Stimulated activated memory B cell treated with anti-CD40 and anti-IgM and Interleukin-4, amounts not matched to agents 10 μg/mL and 1 μg/mL and 100 μg/mL, for 72 hours (primary cell): ENCODE measurements around the gene GUK1.

ENCODE experiments used
- ATAC-seq: fragments of 150-1000 bp; cut with Tn5 transposase; 2 replicates; pipeline ENCODE4 v1.10.0; 2021
- H3K27ac Mint-ChIP-seq: one replicate; pipeline ENCODE4 v1.8.0; 2022; ENCODE audit warnings: mild to moderate bottlenecking, mixed read lengths
- H3K27me3 Mint-ChIP-seq: one replicate; pipeline ENCODE4 v1.8.0; 2022; ENCODE audit warnings: mixed read lengths
- H3K36me3 Mint-ChIP-seq: one replicate; pipeline ENCODE4 v1.8.0; 2022; ENCODE audit warnings: mixed read lengths
- H3K4me1 Mint-ChIP-seq: one replicate; pipeline ENCODE4 v1.8.0; 2022; ENCODE audit warnings: mixed read lengths
- H3K4me3 Mint-ChIP-seq: one replicate; pipeline ENCODE4 v1.8.0; 2022; ENCODE audit warnings: mild to moderate bottlenecking, moderate library complexity, mixed read lengths
- H3K9me3 Mint-ChIP-seq: one replicate; pipeline ENCODE4 v1.8.0; 2022; ENCODE audit warnings: mixed read lengths

GUK1 gene

GRCh38 chr1:228100822-228101613 lies 39.1 kb upstream of the GUK1 start:
- H3K4me3 Mint-ChIP-seq = peak overlapping the region; percentile 86
- H3K4me1 Mint-ChIP-seq = peaks cover 44% of the 10 kb centered on the region

GRCh38 chr1:228101614-228101993 lies 38.5 kb upstream of the GUK1 start:
- peak overlapping the region; percentile 85 for H3K27ac Mint-ChIP-seq
- peaks cover 40% of the 10 kb centered on the region for H3K4me1 Mint-ChIP-seq
- H3K36me3 Mint-ChIP-seq = peaks cover 23% of the 10 kb centered on the region
- H3K4me3 Mint-ChIP-seq = peak overlapping the region; percentile 86
- no peak for ATAC-seq
- H3K9me3 Mint-ChIP-seq = no peaks in the 10 kb centered on the region
- no peaks in the 10 kb centered on the region for H3K27me3 Mint-ChIP-seq

More at GRCh38 chr1:228100822-228101613, 39.1 kb upstream of the GUK1 start:
- H3K9me3 Mint-ChIP-seq = no peaks in the 10 kb centered on the region
- no peak for ATAC-seq
- no peaks in the 10 kb centered on the region for H3K27me3 Mint-ChIP-seq
- peak overlapping the region; percentile 30 for H3K27ac Mint-ChIP-seq
- peaks cover 23% of the 10 kb centered on the region for H3K36me3 Mint-ChIP-seq

DNA sequence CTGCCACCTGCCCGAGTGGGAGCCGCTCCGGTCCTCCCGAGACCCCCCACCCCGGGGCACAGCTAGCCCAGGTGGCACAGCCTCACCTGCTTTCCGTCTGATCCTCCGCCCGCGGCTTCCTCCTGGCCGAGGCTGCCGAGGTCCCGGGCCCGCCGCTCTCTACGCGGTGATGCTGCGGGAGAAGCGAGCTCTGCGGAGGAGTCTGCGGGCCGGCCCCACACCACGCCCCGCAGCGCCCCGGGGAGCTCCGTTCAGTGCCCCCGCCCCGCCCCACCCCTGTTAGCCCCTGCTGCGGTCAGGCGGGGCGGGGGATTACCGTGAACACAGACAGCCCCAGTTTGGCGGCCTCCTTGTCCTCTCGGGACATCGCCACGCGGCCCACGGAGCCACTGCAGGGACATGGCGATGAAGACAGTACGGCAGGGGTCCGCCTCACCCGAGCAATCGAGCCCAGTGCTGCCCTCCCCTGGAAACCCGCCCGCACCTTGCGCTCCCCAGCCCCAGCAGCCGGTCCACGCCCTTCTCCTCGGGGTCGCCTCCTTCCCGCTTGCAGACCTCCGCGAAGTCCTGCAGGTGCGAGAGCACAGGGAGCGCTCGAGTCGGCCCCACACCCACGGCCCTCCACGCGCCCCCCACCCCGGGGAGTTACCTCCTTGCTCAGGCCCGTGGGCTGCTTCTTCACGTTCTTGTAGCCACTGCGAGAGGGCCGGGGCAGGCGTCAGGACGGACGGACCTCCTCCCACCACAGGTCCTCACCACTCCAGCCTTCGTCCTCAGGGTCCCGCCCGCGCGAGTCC lies 37.9 kb upstream of the GUK1 start:
- Mint-ChIP-seq H3K27me3 (no peaks in the 10 kb centered on the region), H3K36me3 (peaks cover 28% of the 10 kb centered on the region), H3K9me3 (no peaks in the 10 kb centered on the region), H3K4me1 (peaks cover 38% of the 10 kb centered on the region), H3K27ac (peak overlapping the region; percentile 85), H3K4me3 (peak overlapping the region; percentile 86)
- peak; percentile 44 for ATAC-seq

DNA sequence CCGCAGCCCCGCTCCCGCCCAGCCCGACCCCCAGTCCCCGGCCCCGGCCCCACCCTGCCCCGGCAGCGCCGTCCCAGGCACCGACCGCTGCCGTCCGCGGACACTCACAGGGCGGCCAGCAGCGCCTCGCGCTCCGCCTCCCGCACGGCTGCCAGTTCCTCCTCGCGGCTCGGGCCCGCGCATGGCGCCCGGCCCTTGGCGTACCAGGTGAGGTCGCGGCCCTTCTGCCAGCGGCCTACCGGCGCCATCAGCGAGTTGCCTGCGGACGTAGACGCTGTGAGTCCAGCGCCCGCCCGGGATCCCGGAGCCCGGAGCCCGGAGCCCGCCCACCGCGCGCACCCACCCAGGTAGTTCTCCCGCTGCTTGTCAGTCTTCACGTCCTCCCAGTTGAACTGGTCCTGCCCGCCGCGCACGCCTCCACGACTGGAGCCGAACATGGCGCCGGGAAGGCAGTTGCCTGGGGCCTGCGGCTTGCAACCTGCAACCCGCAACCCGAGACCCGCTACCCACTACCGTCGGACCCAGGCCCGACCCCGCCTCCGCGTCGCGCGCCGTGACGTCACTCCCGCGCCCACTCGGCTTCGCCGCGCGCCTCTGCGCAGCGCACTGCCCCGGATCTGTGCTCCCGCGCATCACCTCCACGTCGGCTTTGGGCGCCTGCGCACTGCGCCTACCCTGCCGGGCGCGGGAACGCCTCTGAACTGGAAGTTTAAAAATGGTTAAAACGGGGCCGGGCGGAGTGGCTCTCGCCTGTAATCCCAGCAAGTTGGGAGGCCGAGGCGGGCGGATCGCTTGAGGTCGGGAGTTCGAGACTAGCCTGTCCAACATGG lies 37.1 kb upstream of the GUK1 start, which contains the start of gene C1orf35:
C1orf35 (minus strand) TSS at position 535 of the 830 bp plus-strand sequence; CDS start at position 437, 98 bp downstream.
- H3K27ac Mint-ChIP-seq = peak within 1 kb of the TSS; percentile 85
- no peaks in the 10 kb centered on the region for H3K9me3 Mint-ChIP-seq
- H3K4me1 Mint-ChIP-seq = peaks cover 45% of the 10 kb centered on the region
- peaks cover 22% of the 10 kb centered on the region for H3K36me3 Mint-ChIP-seq
- peak within 1 kb of the TSS; percentile 86 for H3K4me3 Mint-ChIP-seq
- ATAC-seq = peak; percentile 91
- no peaks in the 10 kb centered on the region for H3K27me3 Mint-ChIP-seq

DNA sequence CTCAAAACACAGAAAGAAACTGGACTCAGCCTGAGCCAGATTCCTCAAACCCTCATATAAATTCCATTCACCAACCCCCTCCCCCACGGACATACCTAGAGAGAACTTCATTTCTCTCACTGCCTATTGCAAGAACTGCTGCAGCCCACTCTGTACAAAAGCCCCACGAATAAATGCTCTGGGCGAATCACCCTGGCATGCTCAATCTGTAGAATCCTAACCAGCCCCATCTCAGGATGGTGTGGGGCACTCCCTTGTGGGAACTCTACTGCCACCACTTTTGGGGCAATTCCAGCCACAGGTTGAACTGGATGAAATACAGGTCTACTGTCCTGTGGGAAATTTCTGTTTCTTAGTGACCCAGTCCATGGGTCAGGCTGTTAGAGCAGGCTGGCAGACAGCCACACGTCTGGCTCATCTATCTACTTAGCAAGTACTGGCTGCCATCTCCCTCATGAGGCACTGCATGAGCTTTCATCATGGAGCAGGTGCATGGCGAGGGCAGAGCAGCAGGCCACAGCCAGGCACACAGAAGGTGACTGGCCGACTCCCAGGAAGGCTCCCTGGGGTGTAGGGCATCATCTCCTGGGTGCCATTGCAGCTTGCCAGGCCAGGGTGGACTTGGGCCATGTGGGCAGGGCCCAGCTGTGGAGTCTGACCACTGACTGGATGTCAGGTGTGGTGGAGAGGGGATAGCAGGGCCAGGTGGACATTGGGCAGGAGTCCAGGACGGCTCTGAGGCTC lies 35.4 kb upstream of the GUK1 start:
- peaks cover 9% of the 10 kb centered on the region for H3K36me3 Mint-ChIP-seq
- H3K27me3 Mint-ChIP-seq = no peaks in the 10 kb centered on the region
- peak overlapping the region; percentile 18 for H3K27ac Mint-ChIP-seq
- H3K4me3 Mint-ChIP-seq = peak overlapping the region; percentile 86
- H3K4me1 Mint-ChIP-seq = peaks cover 55% of the 10 kb centered on the region
- H3K9me3 Mint-ChIP-seq = no peaks in the 10 kb centered on the region
- ATAC-seq = no peak

GRCh38 chr1:228105270-228105995 lies 34.6 kb upstream of the GUK1 start:
- H3K4me1 Mint-ChIP-seq = peaks cover 60% of the 10 kb centered on the region
- no peak overlapping the region for H3K27ac Mint-ChIP-seq
- H3K27me3 Mint-ChIP-seq = no peaks in the 10 kb centered on the region
- H3K4me3 Mint-ChIP-seq = no peak overlapping the region
- H3K36me3 Mint-ChIP-seq = peaks cover 9% of the 10 kb centered on the region
- no peaks in the 10 kb centered on the region for H3K9me3 Mint-ChIP-seq
- no peak for ATAC-seq

- no peak overlapping the region for H3K4me3 Mint-ChIP-seq
- peaks cover 56% of the 10 kb centered on the region for H3K4me1 Mint-ChIP-seq
- no peaks in the 10 kb centered on the region for H3K27me3 Mint-ChIP-seq
- peaks cover 9% of the 10 kb centered on the region for H3K36me3 Mint-ChIP-seq
- no peaks in the 10 kb centered on the region for H3K9me3 Mint-ChIP-seq
- no peak overlapping the region for H3K27ac Mint-ChIP-seq
- ATAC-seq = no peak
Measured at GRCh38 chr1:228105996-228106799, 33.9 kb upstream of the GUK1 start.

DNA sequence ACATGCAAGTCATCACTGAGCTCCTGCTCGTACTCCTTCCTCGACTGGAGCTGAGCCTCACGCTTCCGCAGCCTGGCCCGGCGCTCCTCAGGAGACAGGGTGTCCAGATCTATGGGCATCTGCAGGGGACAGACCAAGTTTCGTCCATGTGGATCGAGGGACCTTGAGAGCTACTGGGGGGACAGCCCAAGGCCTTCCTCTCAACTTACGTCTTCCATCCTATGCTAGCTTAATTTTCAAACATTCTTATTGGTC lies 33.4 kb upstream of the GUK1 start:
- Mint-ChIP-seq H3K27ac (no peak overlapping the region), H3K9me3 (no peaks in the 10 kb centered on the region), H3K4me1 (peaks cover 50% of the 10 kb centered on the region), H3K36me3 (peaks cover 9% of the 10 kb centered on the region), H3K4me3 (no peak overlapping the region), H3K27me3 (no peaks in the 10 kb centered on the region)
- no peak for ATAC-seq

DNA sequence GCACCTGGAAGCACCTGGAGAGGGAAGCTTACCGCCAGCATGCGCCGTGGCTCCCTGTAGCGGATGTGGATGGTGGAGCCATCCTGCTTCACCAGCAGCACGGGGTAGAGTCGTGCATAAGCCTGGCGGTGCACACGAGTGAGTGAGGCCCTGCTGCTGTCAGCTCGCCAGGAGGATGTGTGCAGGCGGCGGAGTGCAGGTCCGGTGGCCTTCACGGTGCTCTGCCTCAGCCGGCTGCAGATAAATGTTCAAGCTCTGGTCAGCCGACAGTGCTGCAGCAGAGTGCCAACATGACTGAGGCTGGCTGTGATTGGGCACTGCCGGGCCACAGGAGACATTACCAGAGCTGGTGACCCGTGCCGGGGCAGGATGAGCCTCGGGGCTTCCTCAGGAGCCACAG lies 32.4 kb upstream of the GUK1 start:
- no peak for ATAC-seq
- H3K4me3 Mint-ChIP-seq = peak overlapping the region; percentile 89
- peak overlapping the region; percentile 91 for H3K27ac Mint-ChIP-seq

DNA sequence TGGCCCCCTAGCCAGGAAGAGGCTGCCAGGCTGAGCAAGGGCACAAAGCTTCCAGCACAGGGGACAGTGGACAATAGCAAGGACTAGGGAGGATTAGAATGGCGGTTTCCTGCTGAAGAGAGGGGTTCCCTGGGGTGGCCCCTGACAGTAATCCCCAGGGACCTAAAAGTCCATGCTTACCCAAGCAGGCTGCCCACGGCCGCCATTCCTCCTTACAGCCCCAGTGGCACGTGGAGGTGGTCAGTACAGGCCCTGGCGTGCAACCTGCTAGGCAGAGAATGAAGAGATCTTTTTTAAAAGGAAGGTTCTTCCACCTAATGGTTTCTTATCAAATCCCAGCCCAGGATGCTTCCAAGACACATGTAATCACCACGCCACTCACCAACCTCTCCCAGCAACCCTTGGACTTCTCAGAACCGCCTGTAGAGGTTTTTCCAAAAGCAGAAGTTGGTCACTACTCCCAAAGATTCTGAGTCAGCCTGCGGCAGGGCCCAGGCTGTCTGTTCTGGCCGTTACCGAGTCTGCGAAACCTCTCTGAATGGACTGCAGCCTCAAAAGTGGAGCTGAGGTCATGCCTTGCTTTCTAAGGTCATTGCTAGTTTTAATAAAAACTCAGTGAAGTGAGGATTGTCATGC lies 31.9 kb upstream of the GUK1 start:
- no peaks in the 10 kb centered on the region for H3K9me3 Mint-ChIP-seq
- peaks cover 9% of the 10 kb centered on the region for H3K36me3 Mint-ChIP-seq
- H3K4me1 Mint-ChIP-seq = peaks cover 48% of the 10 kb centered on the region
- H3K4me3 Mint-ChIP-seq = peak overlapping the region; percentile 89
- ATAC-seq = no peak
- H3K27me3 Mint-ChIP-seq = no peaks in the 10 kb centered on the region
- H3K27ac Mint-ChIP-seq = peak overlapping the region; percentile 91

More for the DNA sequence above, 32.4 kb upstream of the GUK1 start:
- Mint-ChIP-seq H3K27me3 (no peaks in the 10 kb centered on the region), H3K36me3 (peaks cover 9% of the 10 kb centered on the region), H3K4me1 (peaks cover 48% of the 10 kb centered on the region), H3K9me3 (no peaks in the 10 kb centered on the region)

DNA sequence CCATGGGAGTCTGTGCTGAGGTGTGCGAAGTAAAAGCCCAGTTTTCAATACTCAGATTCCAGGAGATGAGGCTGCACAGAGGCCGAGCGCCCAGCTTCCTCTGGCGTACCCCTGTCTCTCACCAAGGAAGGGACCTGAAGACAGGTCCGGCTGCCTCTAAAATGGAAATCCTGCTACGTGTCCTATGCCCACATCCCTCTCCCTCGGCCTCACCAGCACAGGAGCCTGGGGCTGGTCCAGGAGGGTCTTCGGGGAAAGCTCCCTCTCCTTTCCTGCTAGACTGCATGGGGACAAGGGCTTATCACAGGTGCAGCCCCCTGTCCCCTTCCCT lies 31.4 kb upstream of the GUK1 start:
- Mint-ChIP-seq H3K4me1 (peaks cover 44% of the 10 kb centered on the region), H3K9me3 (no peaks in the 10 kb centered on the region), H3K27me3 (no peaks in the 10 kb centered on the region), H3K27ac (peak overlapping the region; percentile 91), H3K36me3 (peaks cover 9% of the 10 kb centered on the region), H3K4me3 (peak overlapping the region; percentile 89)
- ATAC-seq = no peak

GRCh38 chr1:228109073-228109961 lies 30.8 kb upstream of the GUK1 start, which contains the start of gene MRPL55:
Gene MRPL55 (minus strand): TSS chr1:228109299. CDS start chr1:228108260, 1,039 bp downstream.
- Mint-ChIP-seq H3K27me3 (no peaks in the 10 kb centered on the region), H3K4me3 (peak within 1 kb of the TSS; percentile 89), H3K4me1 (peaks cover 38% of the 10 kb centered on the region), H3K9me3 (no peaks in the 10 kb centered on the region), H3K36me3 (peaks cover 9% of the 10 kb centered on the region), H3K27ac (peak within 1 kb of the TSS; percentile 91)
- ATAC-seq = peak; percentile 96
